HEK293T (cell line): ENCODE data around the gene TXNIP.

Experiments
- ARNT ChIP-seq: fragments of 450-650 bp; IDR thresholded peaks from 2 replicates; pipeline ENCODE4 v1.6.1; 2017; ENCODE audit warnings: mild to moderate bottlenecking
- FOXK2 ChIP-seq: fragments of 450-650 bp; IDR thresholded peaks from 2 replicates; pipeline ENCODE4 v1.6.1; 2016; ENCODE audit warnings: mild to moderate bottlenecking
- L3MBTL2 ChIP-seq: fragments of 450-650 bp; conservative IDR thresholded peaks from 2 replicates; pipeline ENCODE4 v1.6.1; 2016; ENCODE audit warnings: mild to moderate bottlenecking
- SP1 ChIP-seq: fragments of 450-650 bp; IDR thresholded peaks from 2 replicates; pipeline ENCODE4 v1.6.1; 2017

- no peak; the same call in none of the 2 replicates for TF ChIP-seq L3MBTL2
- TF ChIP-seq SP1 = no peak
- no peak for TF ChIP-seq FOXK2
- no peak for TF ChIP-seq ARNT
These were observed 33.9 kb downstream of the TXNIP start for GRCh38 chr1:145962157-145963102.
